A549 (cell line): ENCODE results near the gene LDLRAD3. TPM values are rescaled to one million over a fixed set of nuclear protein-coding genes. Genes with fewer than 3 reads are reported as not detected.

ENCODE experiments used
- ATAC-seq, 2 experiments: fragments of 200-7000 bp in 1 of 2; fragments of >200 bp in 1 of 2; cut with Nextera tagmentation in 1 of 2; cut with Tn5 transposase in 1 of 2; 3 replicates each; pipeline versions ENCODE4 v1.8.0 to v1.9.1; 2018 to 2020; ENCODE audit warnings: mild to moderate bottlenecking in 1 of 2, moderate library complexity in 1 of 2
- CTCF ChIA-PET: fragments of 300-600 bp; sonication (Branson Sonifier 250); formaldehyde crosslinking; extraction: SDS; loops from one replicate; lab custom pipeline; 2021; ENCODE audit warnings: antibody characterized with exemption, inconsistent platforms; lab: Yijun Ruan, JAX
- POLR2A ChIA-PET: fragments of 350-600 bp; formaldehyde crosslinking; extraction: SDS; loops from one replicate; lab custom pipeline; 2021; ENCODE audit warnings: antibody characterized with exemption, inconsistent platforms; lab: Yijun Ruan, JAX
- DNase-seq, 2 experiments: peaks; one replicate each; pipeline versions ENCODE4 v3.0.0 to v3.0.0-alpha.2; 2011 to 2016; ENCODE audit warnings: low read depth in 1 of 2, low spot score in 1 of 2
- FAIRE-seq: peaks from 2 replicates; lab custom pipeline; 2011; peaks lifted over from hg19 to GRCh38; lab: Jason Lieb, UNC
- H3K27ac ChIP-seq, 2 experiments: fragments of >200 bp; sonication (Bioruptor Twin); formaldehyde crosslinking; 3 replicates each; pipeline ENCODE4 v1.5.1; 2016 to 2017
- H3K4me1 ChIP-seq: fragments of >200 bp; sonication (Bioruptor Twin); formaldehyde crosslinking; 3 replicates; pipeline ENCODE4 v1.6.1; 2016
- H3K4me2 ChIP-seq: fragments of >200 bp; sonication (Bioruptor Twin); formaldehyde crosslinking; 3 replicates; pipeline ENCODE4 v1.6.1; 2016
- H3K4me3 ChIP-seq: fragments of >200 bp; sonication (Bioruptor Twin); formaldehyde crosslinking; 3 replicates; pipeline ENCODE4 v1.5.1; 2016
- H3K9me3 ChIP-seq: fragments of >200 bp; sonication (Bioruptor Twin); formaldehyde crosslinking; 3 replicates; pipeline ENCODE4 v1.6.1; 2016
- ATOH8 ChIP-seq: fragments of 250-450 bp; sonication (Bioruptor Pico); IDR thresholded peaks from 2 replicates; pipeline ENCODE4 v1.5.0; 2020; ENCODE audit warnings: low read depth, mild to moderate bottlenecking, moderate library complexity
- CHD4 ChIP-seq: fragments of 200-600 bp; sonication (generic); IDR thresholded peaks from 2 replicates; pipeline ENCODE4 v1.6.1; 2016; ENCODE audit warnings: antibody characterized with exemption, mild to moderate bottlenecking, borderline replicate concordance
- ESRRA ChIP-seq: fragments of 150-350 bp; IDR thresholded peaks from 2 replicates; pipeline ENCODE4 v1.6.1; 2014; ENCODE audit warnings: mild to moderate bottlenecking, low read length, borderline replicate concordance
- FOSB ChIP-seq: fragments of 250-450 bp; sonication (Bioruptor Pico); IDR thresholded peaks from 2 replicates; pipeline ENCODE4 v1.5.0; 2020; ENCODE audit warnings: mild to moderate bottlenecking, moderate library complexity
- FOSL2 ChIP-seq, 2 experiments: fragments of 450-650 bp in 1 of 2; fragments of >200 bp in 1 of 2; sonication (Bioruptor Twin) in 1 of 2; formaldehyde crosslinking; IDR thresholded peaks; 2 replicates each; pipeline versions ENCODE4 v1.5.0 to v1.6.1; 2016 to 2020; ENCODE audit warnings: mild to moderate bottlenecking in 1 of 2, moderate library complexity in 1 of 2
- GATA3 ChIP-seq: IDR thresholded peaks from 2 replicates; pipeline ENCODE4 v1.6.1; 2012; ENCODE audit warnings: borderline replicate concordance
- HDAC2 ChIP-seq: fragments of 200-600 bp; sonication (generic); IDR thresholded peaks from 2 replicates; pipeline ENCODE4 v1.6.1; 2016
- HEYL ChIP-seq: fragments of 250-450 bp; sonication (Bioruptor Pico); IDR thresholded peaks from 2 replicates; pipeline ENCODE4 v1.8.0; 2021; ENCODE audit warnings: mild to moderate bottlenecking, moderate library complexity
- HOXA7 ChIP-seq: fragments of 250-450 bp; sonication (Bioruptor Pico); IDR thresholded peaks from 2 replicates; pipeline ENCODE4 v1.5.0; 2020; ENCODE audit warnings: mild to moderate bottlenecking, moderate library complexity
- HOXB13 ChIP-seq: fragments of 250-450 bp; sonication (Bioruptor Pico); IDR thresholded peaks from 2 replicates; pipeline ENCODE4 v1.5.0; 2020; ENCODE audit warnings: low read depth, mild to moderate bottlenecking, moderate library complexity
- HOXB5 ChIP-seq: fragments of 250-450 bp; sonication (Bioruptor Pico); IDR thresholded peaks from 2 replicates; pipeline ENCODE4 v1.5.0; 2020; ENCODE audit warnings: mild to moderate bottlenecking, moderate library complexity
- JUN ChIP-seq, 2 experiments: fragments of >200 bp; sonication (Bioruptor Twin); formaldehyde crosslinking; IDR thresholded peaks; 2 replicates in 1 of 2; 3 replicates in 1 of 2; pipeline ENCODE4 v1.6.1; 2016 to 2017
- MAFK ChIP-seq: fragments of 450-650 bp; IDR thresholded peaks from 2 replicates; pipeline ENCODE4 v1.6.1; 2014; ENCODE audit not compliant: partially characterized antibody
- NFE2L2 ChIP-seq: fragments of 150-350 bp; conservative IDR thresholded peaks from 2 replicates; pipeline ENCODE4 v1.6.1; 2014; ENCODE audit warnings: low read length
- NR3C1 ChIP-seq: fragments of >200 bp; sonication (Bioruptor Twin); formaldehyde crosslinking; IDR thresholded peaks from 3 replicates; pipeline ENCODE4 v1.6.1; 2017
- POLR2A ChIP-seq: IDR thresholded peaks from 2 replicates; pipeline ENCODE4 v1.6.1; 2012; ENCODE audit warnings: mild to moderate bottlenecking, low read length
- RAD21 ChIP-seq, 2 experiments: fragments of >200 bp in 1 of 2; sonication (Bioruptor Twin) in 1 of 2; formaldehyde crosslinking in 1 of 2; IDR thresholded peaks in 1 of 2; conservative IDR thresholded peaks in 1 of 2; 2 replicates in 1 of 2; 3 replicates in 1 of 2; pipeline ENCODE4 v1.6.1; 2012 to 2018; ENCODE audit warnings: inconsistent platforms in 1 of 2
- RARB ChIP-seq: fragments of 250-450 bp; sonication (Bioruptor Pico); IDR thresholded peaks from 2 replicates; pipeline ENCODE4 v1.8.0; 2021; ENCODE audit warnings: mild to moderate bottlenecking, moderate library complexity
- RCOR1 ChIP-seq: fragments of 150-350 bp; IDR thresholded peaks from 2 replicates; pipeline ENCODE4 v1.6.1; 2014; ENCODE audit warnings: antibody characterized with exemption, low read length, low read depth
- REST ChIP-seq: fragments of 200-600 bp; sonication (generic); IDR thresholded peaks from 2 replicates; pipeline ENCODE4 v1.6.1; 2016; ENCODE audit warnings: antibody characterized with exemption, mild to moderate bottlenecking, moderate library complexity
- TP53 ChIP-seq: fragments of 250-450 bp; sonication (Bioruptor Pico); IDR thresholded peaks from 2 replicates; pipeline ENCODE4 v1.5.0; 2021; ENCODE audit warnings: mild to moderate bottlenecking, moderate library complexity
- WGBS: methylation state at CpG from one replicate; pipeline ENCODE4 v1.1.6; 2017; ENCODE audit errors: missing lambda C conversion rate; 5-methylcytosine and 5-hydroxymethylcytosine counted together
- polyA plus RNA-seq, 4 experiments: library from polyadenylated mRNA; depleted of rRNA in 3 of 4; stranded (reverse); fragments of >200 nt; fragmentation: RNase III in 1 of 4; extraction: RNeasy Plus Mini Kit Qiagen cat#74134 plus additional on column Dnase treatment in 1 of 4; gene quantifications; 2 replicates in 3 of 4; 3 replicates in 1 of 4; pipeline ENCODE4 v1.2.3, GENCODE V29; 2011 to 2017

The LDLRAD3 gene
- polyA plus RNA-seq, 2 of the 4 experiments (the other 2 are of a cell fraction) = 10.5 to 13.2 TPM

- H3K9me3 ChIP-seq = no peaks in the 10 kb centered on the region
- H3K4me1 ChIP-seq = peaks cover 28% of the 10 kb centered on the region
- no peak overlapping the region for H3K4me3 ChIP-seq
- ATAC-seq = no peak
- FAIRE-seq = no peak
- DNase-seq = no peak
- CTCF ChIA-PET = interaction anchor here (0.7 to 1.0 kb wide), 3 partner anchors 9 to 268 kb away, joined by 3 read pairs; no protein-coding TSS in a partner anchor
- POLR2A ChIA-PET = no interaction called here
- no peak overlapping the region; a peak in 1 of 6 replicates for H3K27ac ChIP-seq
- WGBS = 80% methylated on average over 9 of the region's 9 CpGs
- H3K4me2 ChIP-seq = no peak overlapping the region
- TF ChIP-seq RARB (CRISPR knock-in tag) (no peak), POLR2A (no peak), RCOR1 (no peak), ATOH8 (CRISPR knock-in tag) (no peak), JUN (IDR thresholded peaks at IDR 0.05) (no peak), HOXB5 (CRISPR knock-in tag) (no peak), TP53 (CRISPR knock-in tag) (no peak), HOXB13 (CRISPR knock-in tag) (no peak)
- TF ChIP-seq, all 56 proteins: peak for 0
Measured at GRCh38 chr11:36033082-36033751, 89.4 kb downstream of the LDLRAD3 start.

- no peak for TF ChIP-seq ESRRA
- no peak for TF ChIP-seq REST
- TF ChIP-seq NR3C1 = no peak
- TF ChIP-seq HEYL (CRISPR knock-in tag) = no peak
- TF ChIP-seq HDAC2 = no peak
- ChIA-PET CTCF (interaction anchor here (0.7 to 1.0 kb wide), 5 partner anchors 9 to 445 kb away, joined by 3 read pairs; no protein-coding TSS in a partner anchor), POLR2A (no interaction called here)
- ATAC-seq = no peak
- 81% methylated on average over 2 of the region's 2 CpGs for WGBS
- Histone ChIP-seq H3K4me3 (no peak overlapping the region), H3K4me2 (peak overlapping the region; percentile 35; the same call in 2 of the 3 replicates), H3K9me3 (no peaks in the 10 kb centered on the region), H3K27ac (no peak overlapping the region; a peak in 1 of 6 replicates), H3K4me1 (peaks cover 28% of the 10 kb centered on the region)
- DNase-seq = no peak
- no peak for FAIRE-seq
Measured at GRCh38 chr11:36033936-36034335, 90.1 kb downstream of the LDLRAD3 start.

GRCh38 chr11:36034551-36035331 lies 90.9 kb downstream of the LDLRAD3 start:
- ATAC-seq (peak; percentile 85 to 91), DNase-seq (peak; percentile 45 to 62), FAIRE-seq (no peak)
- CTCF ChIA-PET = interaction anchor here (0.6 to 1.3 kb wide), 5 partner anchors 172 to 429 kb away, joined by 3 read pairs; no protein-coding TSS in a partner anchor
- H3K4me3 ChIP-seq = no peak overlapping the region
- H3K9me3 ChIP-seq = no peaks in the 10 kb centered on the region
- peaks cover 28% of the 10 kb centered on the region for H3K4me1 ChIP-seq
- WGBS = 55% methylated on average over 11 of the region's 11 CpGs
- peak overlapping the region; percentile 35 for H3K4me2 ChIP-seq
- TF ChIP-seq NFE2L2 (no peak), FOSL2 (IDR thresholded peaks at IDR 0.05) (no peak), FOSL2 (CRISPR knock-in tag; IDR thresholded peaks at IDR 0.05) (peak; percentile 20; the same call in 1 of the 2 replicates), GATA3 (peak; percentile 84; the same call in 1 of the 2 replicates), RAD21 (conservative IDR thresholded peaks at IDR 0.05 in 1 of 2, IDR thresholded peaks at IDR 0.05 in 1 of 2) (peak in 1 of 2 experiments; percentile 16; a peak in 1 of 5 replicates), CHD4 (no peak), MAFK (peak; percentile 3), FOSB (CRISPR knock-in tag) (no peak), HOXA7 (CRISPR knock-in tag) (no peak), HEYL (CRISPR knock-in tag) (no peak)
- peak overlapping the region; percentile 48 to 69; a peak in 3 of 6 replicates for H3K27ac ChIP-seq
- POLR2A ChIA-PET = no interaction called here
